Activated B cell treated with CpG ODN at 0.5 μM for 24 hours (primary cell): ENCODE measurements around the gene SEC24D. TPM values are rescaled to one million over a fixed set of nuclear protein-coding genes. Genes with fewer than 3 reads are reported as not detected.

Experiments
- ATAC-seq: fragments of 200-7000 bp; cut with Tn5 transposase; one replicate; pipeline ENCODE4 v1.10.0; 2021; ENCODE audit warnings: low read depth, mild to moderate bottlenecking, moderate library complexity
- CTCF ChIA-PET: fragments of 350-600 bp; sonication (Branson Sonifier 250); formaldehyde crosslinking; loops from one replicate; lab custom pipeline; 2021; ENCODE audit warnings: antibody characterized with exemption; lab: Charles Lee
- POLR2A ChIA-PET: fragments of 350-600 bp; sonication (Branson Sonifier 250); formaldehyde crosslinking; loops from one replicate; lab custom pipeline; 2021; ENCODE audit warnings: antibody characterized with exemption; lab: Charles Lee
- DNase-seq: peaks from one replicate; pipeline ENCODE4 v3.0.0; 2022
- H3K27ac Mint-ChIP-seq: one replicate; pipeline ENCODE4 v1.8.0; 2020; ENCODE audit warnings: mixed read lengths
- H3K27me3 Mint-ChIP-seq: one replicate; pipeline ENCODE4 v1.8.0; 2021; ENCODE audit warnings: mixed read lengths
- H3K36me3 Mint-ChIP-seq: one replicate; pipeline ENCODE4 v1.8.0; 2021; ENCODE audit warnings: low read depth, mixed read lengths
- H3K4me1 Mint-ChIP-seq: one replicate; pipeline ENCODE4 v1.8.0; 2021; ENCODE audit warnings: mixed read lengths
- H3K4me3 Mint-ChIP-seq: one replicate; pipeline ENCODE4 v1.8.0; 2020; ENCODE audit warnings: mild to moderate bottlenecking, mixed read lengths
- H3K9me3 Mint-ChIP-seq: one replicate; pipeline ENCODE4 v1.8.0; 2020; ENCODE audit warnings: mixed read lengths
- intact Hi-C: fragments of 100-400 bp; cut with micrococcal nuclease; formaldehyde crosslinking; loops from one replicate; pipeline ENCODE4 v1.15.1; 2024
- total RNA-seq: library from RNA; stranded (reverse); gene quantifications from 2 replicates; pipeline ENCODE4 v1.2.3, GENCODE V29; 2022
- TF ChIP-seq, protein P1 (sequence below): fragments of 200-600 bp; IDR thresholded peaks from one replicate; pipeline ENCODE4 v1.8.0; 2022; ENCODE audit warnings: antibody characterized with exemption, mild to moderate bottlenecking

The SEC24D gene, protein sequence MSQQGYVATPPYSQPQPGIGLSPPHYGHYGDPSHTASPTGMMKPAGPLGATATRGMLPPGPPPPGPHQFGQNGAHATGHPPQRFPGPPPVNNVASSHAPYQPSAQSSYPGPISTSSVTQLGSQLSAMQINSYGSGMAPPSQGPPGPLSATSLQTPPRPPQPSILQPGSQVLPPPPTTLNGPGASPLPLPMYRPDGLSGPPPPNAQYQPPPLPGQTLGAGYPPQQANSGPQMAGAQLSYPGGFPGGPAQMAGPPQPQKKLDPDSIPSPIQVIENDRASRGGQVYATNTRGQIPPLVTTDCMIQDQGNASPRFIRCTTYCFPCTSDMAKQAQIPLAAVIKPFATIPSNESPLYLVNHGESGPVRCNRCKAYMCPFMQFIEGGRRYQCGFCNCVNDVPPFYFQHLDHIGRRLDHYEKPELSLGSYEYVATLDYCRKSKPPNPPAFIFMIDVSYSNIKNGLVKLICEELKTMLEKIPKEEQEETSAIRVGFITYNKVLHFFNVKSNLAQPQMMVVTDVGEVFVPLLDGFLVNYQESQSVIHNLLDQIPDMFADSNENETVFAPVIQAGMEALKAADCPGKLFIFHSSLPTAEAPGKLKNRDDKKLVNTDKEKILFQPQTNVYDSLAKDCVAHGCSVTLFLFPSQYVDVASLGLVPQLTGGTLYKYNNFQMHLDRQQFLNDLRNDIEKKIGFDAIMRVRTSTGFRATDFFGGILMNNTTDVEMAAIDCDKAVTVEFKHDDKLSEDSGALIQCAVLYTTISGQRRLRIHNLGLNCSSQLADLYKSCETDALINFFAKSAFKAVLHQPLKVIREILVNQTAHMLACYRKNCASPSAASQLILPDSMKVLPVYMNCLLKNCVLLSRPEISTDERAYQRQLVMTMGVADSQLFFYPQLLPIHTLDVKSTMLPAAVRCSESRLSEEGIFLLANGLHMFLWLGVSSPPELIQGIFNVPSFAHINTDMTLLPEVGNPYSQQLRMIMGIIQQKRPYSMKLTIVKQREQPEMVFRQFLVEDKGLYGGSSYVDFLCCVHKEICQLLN
- 19.4 and 22.6 TPM in 2 replicates for total RNA-seq

DNA sequence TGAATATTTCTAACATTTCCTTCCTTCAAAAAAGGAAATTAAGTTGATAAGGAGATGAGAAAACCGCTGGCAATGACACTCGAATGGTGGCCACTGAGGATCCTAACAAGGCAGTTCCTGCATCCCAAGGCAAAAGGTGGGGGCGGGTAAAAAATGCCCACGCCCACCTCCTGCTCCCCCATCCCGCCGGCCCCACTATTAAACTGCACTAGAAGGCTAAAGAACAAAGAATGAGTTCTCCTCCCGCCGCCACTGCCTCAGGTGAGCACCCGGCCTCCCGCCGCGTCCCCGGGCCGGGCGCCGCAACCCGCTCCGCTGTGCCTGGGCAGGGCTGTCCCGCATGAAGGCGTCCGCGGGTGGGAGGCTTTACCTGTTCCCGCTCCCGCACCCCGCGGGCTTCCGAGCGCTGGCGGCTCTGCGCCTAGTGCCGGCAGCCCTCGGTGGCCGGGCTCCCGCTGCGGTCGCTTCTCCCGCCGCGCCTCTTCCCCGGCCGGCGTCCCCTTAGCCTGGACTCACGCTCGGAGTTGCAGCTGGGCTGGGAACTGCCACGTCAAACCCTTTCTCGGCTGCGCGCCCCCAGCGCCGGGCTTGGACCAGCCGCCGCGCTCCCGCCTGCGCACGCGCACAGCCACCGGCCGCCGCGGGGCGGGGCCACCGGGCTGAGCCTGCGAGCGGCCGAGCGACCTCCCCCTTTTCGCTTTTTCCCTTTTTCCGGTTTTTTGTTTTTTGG is at the start of gene SEC24D:
TSS of gene SEC24D (minus strand) at position 556 of the 730 bp plus-strand sequence. CDS start 2,430 bp downstream, outside the sequence.
- ChIA-PET POLR2A (interaction anchor here (0.7 to 1.4 kb wide), 5 partner anchors 12 to 377 kb away, joined by 3 to 4 read pairs (median 3); partner anchors contain the start of genes METTL14 and USP53), CTCF (interaction anchor here (1.4 kb wide), 1 partner anchor 29 kb away, joined by 4 read pairs; no protein-coding TSS in a partner anchor)
- H3K9me3 Mint-ChIP-seq = no peaks in the 10 kb centered on the region
- ATAC-seq (peak; percentile 88), DNase-seq (peak; percentile 90)
- intact Hi-C loops = loop anchor here (1.0 to 5.0 kb wide), 8 partner anchors 15 to 792 kb away; partner anchors contain the start of genes METTL14, PDE5A and USP53
- peaks cover 21% of the 10 kb centered on the region for H3K36me3 Mint-ChIP-seq
- TF ChIP-seq, protein P1, sequence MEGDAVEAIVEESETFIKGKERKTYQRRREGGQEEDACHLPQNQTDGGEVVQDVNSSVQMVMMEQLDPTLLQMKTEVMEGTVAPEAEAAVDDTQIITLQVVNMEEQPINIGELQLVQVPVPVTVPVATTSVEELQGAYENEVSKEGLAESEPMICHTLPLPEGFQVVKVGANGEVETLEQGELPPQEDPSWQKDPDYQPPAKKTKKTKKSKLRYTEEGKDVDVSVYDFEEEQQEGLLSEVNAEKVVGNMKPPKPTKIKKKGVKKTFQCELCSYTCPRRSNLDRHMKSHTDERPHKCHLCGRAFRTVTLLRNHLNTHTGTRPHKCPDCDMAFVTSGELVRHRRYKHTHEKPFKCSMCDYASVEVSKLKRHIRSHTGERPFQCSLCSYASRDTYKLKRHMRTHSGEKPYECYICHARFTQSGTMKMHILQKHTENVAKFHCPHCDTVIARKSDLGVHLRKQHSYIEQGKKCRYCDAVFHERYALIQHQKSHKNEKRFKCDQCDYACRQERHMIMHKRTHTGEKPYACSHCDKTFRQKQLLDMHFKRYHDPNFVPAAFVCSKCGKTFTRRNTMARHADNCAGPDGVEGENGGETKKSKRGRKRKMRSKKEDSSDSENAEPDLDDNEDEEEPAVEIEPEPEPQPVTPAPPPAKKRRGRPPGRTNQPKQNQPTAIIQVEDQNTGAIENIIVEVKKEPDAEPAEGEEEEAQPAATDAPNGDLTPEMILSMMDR = no peak
- H3K4me1 Mint-ChIP-seq = peaks cover 17% of the 10 kb centered on the region
- H3K27ac Mint-ChIP-seq = peak within 1 kb of the TSS; percentile 96
- H3K4me3 Mint-ChIP-seq = peak within 1 kb of the TSS; percentile 100
- no peaks in the 10 kb centered on the region for H3K27me3 Mint-ChIP-seq

DNA sequence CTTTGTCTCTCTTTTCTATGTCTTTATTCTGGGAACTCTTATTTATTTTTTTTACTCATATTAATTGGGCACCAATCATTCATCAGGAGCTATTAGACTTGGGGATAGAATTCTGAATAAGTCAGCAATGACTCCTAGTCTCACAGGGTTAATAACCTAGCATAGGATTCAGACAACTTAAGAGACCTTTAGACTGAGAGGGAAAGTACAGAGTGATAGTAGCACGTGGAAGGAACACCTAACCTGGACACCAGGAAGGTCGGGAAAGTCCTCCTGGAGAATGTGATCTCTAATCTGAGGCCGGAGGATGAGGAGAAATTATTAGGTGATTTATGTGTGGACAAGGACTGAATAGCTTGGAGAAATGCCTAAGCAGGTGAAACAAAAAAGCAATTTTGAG is 48.8 kb upstream of the SEC24D start:
- Mint-ChIP-seq H3K27ac (no peak overlapping the region), H3K36me3 (no peaks in the 10 kb centered on the region), H3K27me3 (peaks cover 20% of the 10 kb centered on the region), H3K4me1 (peaks cover 12% of the 10 kb centered on the region), H3K4me3 (no peak overlapping the region), H3K9me3 (no peaks in the 10 kb centered on the region)
- TF ChIP-seq, protein P1 = no peak
- POLR2A ChIA-PET = no interaction called here
- intact Hi-C loops = no loop called here
- ATAC-seq = no peak
- DNase-seq = no peak
- CTCF ChIA-PET = interaction anchor here (1.2 to 1.7 kb wide), 2 partner anchors 113 to 114 kb away, joined by 3 to 4 read pairs; no protein-coding TSS in a partner anchor

DNA sequence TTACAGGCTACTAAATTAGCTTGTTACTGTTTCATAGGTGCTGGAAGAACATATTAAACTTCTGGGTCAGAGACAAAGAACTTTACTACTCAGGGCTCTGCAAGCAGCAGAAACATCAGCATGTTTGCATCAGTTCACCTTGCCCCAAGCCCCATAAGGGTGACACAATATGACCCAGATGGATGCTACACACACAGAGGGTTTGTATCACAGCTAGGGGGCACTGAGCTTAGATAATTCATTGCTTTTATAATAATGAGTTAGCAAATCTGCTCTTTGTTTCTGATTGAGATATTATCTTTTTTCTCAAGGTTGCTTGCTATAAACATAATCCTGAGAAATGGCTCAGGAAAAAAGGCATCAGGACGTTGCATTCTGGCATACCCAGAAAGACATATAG is 47.9 kb upstream of the SEC24D start:
- peaks cover 13% of the 10 kb centered on the region for H3K27me3 Mint-ChIP-seq
- POLR2A ChIA-PET = no interaction called here
- DNase-seq = no peak

DNA sequence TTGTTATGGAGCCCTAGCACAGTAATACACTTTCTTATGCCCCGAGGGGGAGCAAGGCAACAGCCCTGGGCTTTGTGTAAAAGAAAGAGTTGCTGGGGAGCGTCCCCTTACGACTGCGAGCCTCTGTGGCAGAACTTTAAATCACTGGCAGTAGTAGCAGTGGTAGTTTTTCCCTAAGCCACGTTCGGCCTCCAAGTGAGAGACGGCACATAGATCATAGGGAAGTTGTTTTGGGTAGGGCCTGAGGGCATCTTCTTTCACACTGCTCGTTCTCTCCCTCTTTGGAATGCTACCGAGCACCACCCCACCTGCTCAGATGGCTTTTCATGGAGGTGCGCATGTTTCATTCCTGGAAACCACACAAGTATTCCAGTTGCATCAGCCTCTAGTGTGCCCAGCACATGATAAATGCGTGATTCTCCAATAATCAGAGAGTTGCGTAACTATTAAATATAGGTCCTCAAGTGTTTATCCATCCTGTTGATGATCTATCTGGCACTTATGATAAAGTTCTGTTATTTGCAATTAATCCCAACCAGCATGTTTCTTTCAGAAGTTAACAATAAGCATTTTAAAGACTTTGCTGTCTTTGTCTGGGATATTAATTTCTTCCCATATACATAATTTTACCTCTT is 45.7 kb upstream of the SEC24D start:
- intact Hi-C loops = no loop called here
- CTCF ChIA-PET = no interaction called here
- Mint-ChIP-seq H3K4me3 (no peak overlapping the region), H3K9me3 (peaks cover 5% of the 10 kb centered on the region), H3K4me1 (no peaks in the 10 kb centered on the region), H3K27ac (no peak overlapping the region), H3K27me3 (peaks cover 1% of the 10 kb centered on the region), H3K36me3 (no peaks in the 10 kb centered on the region)
- no peak for DNase-seq
- TF ChIP-seq, protein P1 = no peak
- POLR2A ChIA-PET = no interaction called here
- no peak for ATAC-seq

More for the DNA sequence above, 47.9 kb upstream of the SEC24D start:
- Mint-ChIP-seq H3K9me3 (no peaks in the 10 kb centered on the region), H3K4me3 (no peak overlapping the region), H3K36me3 (no peaks in the 10 kb centered on the region), H3K27ac (no peak overlapping the region), H3K4me1 (peaks cover 6% of the 10 kb centered on the region)
- no peak for ATAC-seq
- CTCF ChIA-PET = interaction anchor here (1.2 to 1.7 kb wide), 2 partner anchors 112 to 113 kb away, joined by 3 to 4 read pairs; no protein-coding TSS in a partner anchor
- TF ChIP-seq, protein P1 = no peak
- intact Hi-C loops = no loop called here
